AG10803 (cell line): ENCODE measurements around the gene TMPRSS7.
"Not testable (repeated sequence)": the region's sequence is repeated elsewhere in the genome, so short reads cannot be mapped to it uniquely, and the experiment has no call there.

Experiments used
- DNase-seq: peaks from one replicate; pipeline ENCODE4 v3.0.0; 2010; ENCODE audit warnings: low read depth
- H3K4me3 ChIP-seq: 2 replicates; pipeline ENCODE4 v1.5.1; 2011; ENCODE audit warnings: mild to moderate bottlenecking, low read length, control low read depth
- CTCF ChIP-seq: conservative IDR thresholded peaks from 2 replicates; pipeline ENCODE4 v1.5.1; 2011; ENCODE audit warnings: mild to moderate bottlenecking, low read length, control low read depth, inconsistent platforms

TMPRSS7 gene

DNA sequence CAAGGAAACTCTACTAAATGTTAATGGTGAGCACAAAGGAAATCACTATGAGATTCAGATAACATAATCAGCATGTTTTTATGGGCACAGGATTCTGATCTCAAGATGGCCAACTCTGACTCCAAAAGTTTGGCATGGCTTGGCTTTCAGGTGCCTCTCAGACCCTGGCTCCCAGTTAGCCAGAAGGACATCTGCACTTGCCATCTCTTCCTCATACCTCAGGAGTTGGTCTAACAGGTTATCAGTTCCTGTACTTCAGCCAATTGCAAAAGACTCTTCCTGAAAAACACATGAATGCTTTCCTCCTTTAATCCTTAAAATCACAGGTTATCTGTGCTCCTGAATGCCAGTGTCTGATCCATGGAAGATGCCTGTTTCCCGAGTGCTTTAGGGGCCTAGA lies 25.0 kb downstream of the TMPRSS7 start:
- no peak for TF ChIP-seq CTCF
- no peak for DNase-seq
- no peak overlapping the region for H3K4me3 ChIP-seq

DNA sequence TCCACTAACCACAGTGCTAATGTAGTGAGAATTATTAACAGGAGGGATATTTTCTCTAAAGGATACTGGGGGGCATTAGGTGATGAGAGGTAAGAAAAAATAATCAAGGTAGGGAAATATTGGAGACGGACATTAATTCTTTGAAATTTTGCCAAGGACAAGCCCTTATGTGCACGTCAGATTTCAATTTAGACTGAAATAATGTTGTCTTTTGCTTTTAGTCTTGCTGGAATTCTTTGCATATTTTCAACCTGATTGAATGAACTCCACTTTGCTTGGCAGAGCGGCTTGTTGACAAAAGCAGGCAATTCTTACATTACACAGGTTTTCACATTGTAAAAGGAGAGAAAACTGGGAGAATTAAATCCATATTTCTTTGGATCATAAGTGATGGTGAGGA lies 26.6 kb downstream of the TMPRSS7 start:
- DNase-seq = peak; percentile 63
- H3K4me3 ChIP-seq = no peak overlapping the region
- TF ChIP-seq CTCF = no peak

DNA sequence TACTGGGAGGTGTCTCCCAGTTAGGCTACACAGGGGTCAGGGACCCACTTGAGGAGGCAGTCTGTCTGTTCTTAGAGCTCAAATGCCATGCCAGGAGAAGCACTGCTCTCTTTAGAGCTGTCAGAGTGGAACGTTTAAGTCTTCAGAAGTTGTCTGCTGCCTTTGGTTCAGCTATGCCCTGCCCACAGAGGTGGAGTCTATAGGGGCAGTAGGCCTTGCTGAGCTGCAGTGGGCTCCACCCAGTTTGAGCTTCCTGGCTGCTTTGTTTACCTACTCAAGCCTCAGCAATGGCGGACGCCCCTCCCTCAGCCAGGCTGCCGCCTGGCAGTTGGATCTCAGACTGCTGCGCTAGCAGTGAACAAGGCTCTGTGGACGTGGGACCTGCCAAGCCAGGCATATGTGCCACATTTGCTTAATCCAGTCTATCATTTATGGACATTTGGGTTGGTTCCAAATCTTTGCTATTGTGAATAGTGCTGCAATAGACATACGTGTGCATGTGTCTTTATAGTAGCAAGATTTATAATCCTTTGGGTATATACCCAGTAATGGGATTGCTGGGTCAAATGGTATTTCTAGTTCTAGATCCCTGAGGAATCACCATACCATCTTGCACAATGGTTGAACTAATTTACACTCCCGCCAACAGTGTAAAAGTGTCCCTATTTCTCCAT lies 38.0 kb downstream of the TMPRSS7 start:
- DNase-seq, H3K4me3 ChIP-seq: not testable (repeated sequence)

GRCh38 chr3:112074006-112074405 lies 39.5 kb downstream of the TMPRSS7 start:
- DNase-seq = peak; percentile 27
- no peak overlapping the region for H3K4me3 ChIP-seq
- TF ChIP-seq CTCF = no peak

DNA sequence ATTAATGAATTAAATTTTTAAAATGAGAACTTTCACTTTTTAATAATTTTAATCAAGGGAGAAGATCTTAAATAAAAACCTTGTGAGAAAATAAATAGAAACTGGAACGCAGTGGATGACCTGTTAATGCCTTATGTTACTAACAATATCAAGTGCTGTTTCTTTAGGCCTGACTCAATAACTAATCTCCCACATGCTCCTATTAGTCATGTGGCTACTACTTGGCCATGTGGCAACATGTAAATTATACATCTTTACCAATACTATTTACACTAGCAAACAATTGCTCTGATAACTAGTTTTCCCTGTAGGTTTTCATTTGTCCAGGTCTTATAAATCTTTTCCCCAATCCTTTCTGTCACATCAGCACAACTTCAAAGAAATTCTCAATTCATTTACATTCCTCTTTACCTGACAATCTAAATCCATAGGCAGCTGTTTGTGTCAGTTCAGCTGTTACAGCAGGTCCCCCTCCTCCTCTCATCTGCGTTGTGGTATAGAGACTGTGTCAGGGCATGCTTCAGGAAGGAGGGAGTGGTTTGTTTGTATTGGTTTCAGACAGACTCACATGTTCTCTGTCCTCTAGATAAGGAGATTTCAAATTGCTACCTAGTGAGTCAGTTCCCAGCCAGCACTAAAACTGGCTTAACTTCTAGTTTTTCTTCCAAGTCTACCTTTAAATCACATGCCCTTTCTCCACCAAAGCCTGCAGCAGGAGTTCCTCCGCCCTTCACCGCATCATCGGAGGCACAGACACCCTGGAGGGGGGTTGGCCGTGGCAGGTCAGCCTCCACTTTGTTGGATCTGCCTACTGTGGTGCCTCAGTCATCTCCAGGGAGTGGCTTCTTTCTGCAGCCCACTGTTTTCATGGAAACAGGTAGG lies 40.3 kb downstream of the TMPRSS7 start:
- no peak for TF ChIP-seq CTCF
- H3K4me3 ChIP-seq = no peak overlapping the region; the same call in 1 of the 2 replicates
- peak; percentile 80 for DNase-seq

- no peak for TF ChIP-seq CTCF
- no peak overlapping the region for H3K4me3 ChIP-seq
- DNase-seq = no peak
These were observed 43.9 kb downstream of the TMPRSS7 start for GRCh38 chr3:112078125-112079083.

- no peak overlapping the region for H3K4me3 ChIP-seq
- no peak for TF ChIP-seq CTCF
- no peak for DNase-seq
These were observed 48.7 kb downstream of the TMPRSS7 start for GRCh38 chr3:112083239-112083638.
